SU-DHL-6 (cell line): ENCODE results near the gene ABHD8.

Source experiments
- H2AFZ ChIP-seq: fragments of 200-600 bp; sonication (generic); 2 replicates; pipeline ENCODE4 v1.6.1; 2014; ENCODE audit warnings: low read depth, mild to moderate bottlenecking, moderate library complexity, mixed read lengths, antibody characterized with exemption, low read length; ENCODE audit not compliant: severe bottlenecking
- H3F3A ChIP-seq: fragments of 200-600 bp; shearing (Covaris generic); 2 replicates; pipeline ENCODE4 v1.6.0; 2016; ENCODE audit warnings: antibody characterized with exemption, mild to moderate bottlenecking; ENCODE audit not compliant: insufficient read depth
- H3K27ac ChIP-seq: fragments of 200-600 bp; sonication (generic); 2 replicates; pipeline ENCODE4 v1.5.1; 2016; ENCODE audit warnings: low read depth, mild to moderate bottlenecking, low read length, moderate library complexity, mixed read lengths
- H3K27me3 ChIP-seq: fragments of 200-600 bp; sonication (generic), shearing (Covaris generic); 2 replicates; pipeline ENCODE4 v1.6.0; 2014; ENCODE audit warnings: mild to moderate bottlenecking, low read length
- H3K36me3 ChIP-seq: fragments of 200-600 bp; sonication (generic); 2 replicates; pipeline ENCODE4 v1.6.1; 2014; ENCODE audit warnings: mild to moderate bottlenecking, low read length, mixed read lengths
- H3K4me2 ChIP-seq: fragments of 300-600, 200-600 bp; shearing (Covaris generic), sonication (generic); 2 replicates; pipeline ENCODE4 v1.6.0; 2014; ENCODE audit warnings: low read length, low read depth, mild to moderate bottlenecking; ENCODE audit not compliant: poor library complexity, severe bottlenecking
- H3K4me3 ChIP-seq: fragments of 200-600 bp; sonication (generic); 2 replicates; pipeline ENCODE4 v1.5.1; 2014; ENCODE audit warnings: antibody characterized with exemption, low read length, mild to moderate bottlenecking, mixed read lengths; ENCODE audit not compliant: insufficient read depth, poor library complexity, severe bottlenecking
- H3K79me2 ChIP-seq: fragments of 200-600 bp; sonication (generic); 2 replicates; pipeline ENCODE4 v1.6.1; 2014; ENCODE audit warnings: mild to moderate bottlenecking, low read length, moderate library complexity; ENCODE audit not compliant: insufficient read depth
- H3K9ac ChIP-seq: fragments of 200-600 bp; sonication (generic); 2 replicates; pipeline ENCODE4 v1.7.0; 2014; ENCODE audit warnings: mild to moderate bottlenecking, low read length
- H3K9me2 ChIP-seq: fragments of 200-600 bp; sonication (generic); replicated peaks from 2 replicates; pipeline ENCODE4 v1.6.1; 2014; ENCODE audit warnings: low read length; ENCODE audit not compliant: insufficient read depth
- H3K9me3 ChIP-seq: fragments of 200-600 bp; sonication (generic); 2 replicates; pipeline ENCODE4 v1.6.1; 2014; ENCODE audit warnings: low read length, mixed read lengths; ENCODE audit not compliant: insufficient read depth
- H4K20me1 ChIP-seq: fragments of 200-600 bp; sonication (generic); 2 replicates; pipeline ENCODE4 v1.6.1; 2014; ENCODE audit warnings: low read depth, mild to moderate bottlenecking, antibody characterized with exemption, low read length, moderate library complexity, mixed read lengths
- CTCF ChIP-seq: fragments of 200-600 bp; sonication (generic); IDR thresholded peaks from one replicate; pipeline ENCODE4 v1.5.1; 2017; ENCODE audit warnings: antibody characterized with exemption, mild to moderate bottlenecking, low read length, moderate library complexity; ENCODE audit not compliant: insufficient read depth, poor library complexity, severe bottlenecking
- EZH2phosphoT487 ChIP-seq: fragments of 200-600 bp; sonication (generic), shearing (Covaris generic); conservative IDR thresholded peaks from 2 replicates; pipeline ENCODE4 v1.6.1; 2018; ENCODE audit warnings: mild to moderate bottlenecking, antibody characterized with exemption, low read length, moderate library complexity, mixed read lengths

ABHD8 gene

GRCh38 chr19:17311455-17312188 is 8.4 kb upstream of the ABHD8 start:
- Histone ChIP-seq H4K20me1 (no peaks in the 10 kb centered on the region), H3K9me2 (no peaks in the 10 kb centered on the region), H3K79me2 (peaks cover 37% of the 10 kb centered on the region), H3K9ac (no peak overlapping the region), H3K27ac (no peak overlapping the region), H3F3A (no peaks in the 10 kb centered on the region), H3K4me3 (no peak overlapping the region), H3K27me3 (no peaks in the 10 kb centered on the region), H3K4me2 (no peak overlapping the region), H3K9me3 (no peaks in the 10 kb centered on the region), H2AFZ (no peak overlapping the region), H3K36me3 (no peaks in the 10 kb centered on the region)
- TF ChIP-seq CTCF (no peak), EZH2phosphoT487 (no peak)

GRCh38 chr19:17309965-17310461 is 6.8 kb upstream of the ABHD8 start:
- Histone ChIP-seq H3K4me3 (peak overlapping the region; percentile 99), H3F3A (peaks cover 2% of the 10 kb centered on the region; the same call in 1 of the 2 replicates), H3K27me3 (no peaks in the 10 kb centered on the region), H3K9me2 (no peaks in the 10 kb centered on the region), H3K4me2 (peak overlapping the region; percentile 86), H3K79me2 (peaks cover 42% of the 10 kb centered on the region), H3K36me3 (no peaks in the 10 kb centered on the region), H3K9ac (peak overlapping the region; percentile 97), H3K9me3 (no peaks in the 10 kb centered on the region), H4K20me1 (no peaks in the 10 kb centered on the region), H3K27ac (peak overlapping the region; percentile 48), H2AFZ (no peak overlapping the region)
- TF ChIP-seq CTCF, result no peak
- TF ChIP-seq EZH2phosphoT487, result no peak

- Histone ChIP-seq H3K9me2 (no peaks in the 10 kb centered on the region), H3K27ac (peak within 1 kb of the TSS; percentile 48), H3K4me2 (peak within 1 kb of the TSS; percentile 86), H3K36me3 (no peaks in the 10 kb centered on the region), H4K20me1 (no peaks in the 10 kb centered on the region), H3K27me3 (no peaks in the 10 kb centered on the region), H3K79me2 (peaks cover 42% of the 10 kb centered on the region), H3K9ac (peak within 1 kb of the TSS; percentile 97), H3K9me3 (no peaks in the 10 kb centered on the region), H3F3A (peaks cover 8% of the 10 kb centered on the region; the same call in 1 of the 2 replicates), H3K4me3 (peak within 1 kb of the TSS; percentile 99), H2AFZ (no peak within 1 kb of the TSS)
- TF ChIP-seq EZH2phosphoT487 (no peak), CTCF (no peak)
These were observed 6.2 kb upstream of the ABHD8 start, which contains the start of gene DDA1 for GRCh38 chr19:17309198-17309964. Gene DDA1 (plus strand): TSS chr19:17309563. CDS start chr19:17309655, 92 bp downstream.
